Stimulated activated CD4-positive, alpha-beta T cell treated with anti-CD3 and anti-CD28 coated beads, Interleukin-12 subunit alpha, Interleukin-12 subunit beta, amount 100 ng/mL, for 48 hours (primary cell): ENCODE results near the gene TMEM135.
"Not testable (repeated sequence)": the region's sequence is repeated elsewhere in the genome, so short reads cannot be mapped to it uniquely, and the experiment has no call there.

ENCODE experiments used
- DNase-seq, 3 donors: peaks; one replicate each; pipeline ENCODE4 v3.0.0-alpha.2; 2020; ENCODE audit warnings: low read depth in 2 of 3, low spot score in 1 of 3

TMEM135 gene

DNA sequence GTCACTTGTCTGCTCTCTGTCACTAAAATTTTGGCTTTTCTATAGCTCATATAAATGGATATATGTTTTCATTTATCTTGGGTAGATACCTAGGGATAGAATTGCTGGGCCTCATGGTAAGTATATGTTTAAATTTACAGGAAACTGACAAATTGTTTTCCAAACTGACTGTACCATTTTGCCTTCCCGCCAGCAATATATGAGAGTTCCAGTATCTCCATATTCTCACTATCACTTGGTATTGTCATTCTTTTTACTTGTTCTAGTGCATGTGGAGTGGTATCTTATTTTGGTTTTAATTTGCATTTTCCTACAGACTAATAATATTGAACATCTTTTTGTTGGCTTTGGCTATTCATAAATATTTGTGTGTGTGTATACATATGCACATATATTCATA lies 101.7 kb downstream of the TMEM135 start:
- DNase-seq = no peak

DNA sequence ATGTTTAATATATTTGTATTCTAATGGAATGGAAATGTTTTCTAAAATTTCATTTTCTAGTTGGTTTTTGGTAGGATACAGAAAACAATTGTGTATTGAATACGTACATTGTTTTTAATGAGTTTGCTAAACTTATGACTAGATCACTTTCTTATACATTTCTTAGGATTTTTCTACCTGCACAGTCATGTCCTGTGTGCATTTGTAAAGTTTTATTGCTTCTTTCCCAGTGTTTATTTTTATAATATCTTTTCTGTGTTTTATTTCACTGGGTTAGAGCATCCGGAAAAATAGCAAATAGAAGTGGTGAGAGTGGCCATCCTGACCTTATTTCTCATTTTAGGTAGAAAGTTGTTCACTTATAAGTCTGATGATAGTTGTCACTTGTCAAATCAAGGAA lies 103.6 kb downstream of the TMEM135 start:
- no peak for DNase-seq

DNA sequence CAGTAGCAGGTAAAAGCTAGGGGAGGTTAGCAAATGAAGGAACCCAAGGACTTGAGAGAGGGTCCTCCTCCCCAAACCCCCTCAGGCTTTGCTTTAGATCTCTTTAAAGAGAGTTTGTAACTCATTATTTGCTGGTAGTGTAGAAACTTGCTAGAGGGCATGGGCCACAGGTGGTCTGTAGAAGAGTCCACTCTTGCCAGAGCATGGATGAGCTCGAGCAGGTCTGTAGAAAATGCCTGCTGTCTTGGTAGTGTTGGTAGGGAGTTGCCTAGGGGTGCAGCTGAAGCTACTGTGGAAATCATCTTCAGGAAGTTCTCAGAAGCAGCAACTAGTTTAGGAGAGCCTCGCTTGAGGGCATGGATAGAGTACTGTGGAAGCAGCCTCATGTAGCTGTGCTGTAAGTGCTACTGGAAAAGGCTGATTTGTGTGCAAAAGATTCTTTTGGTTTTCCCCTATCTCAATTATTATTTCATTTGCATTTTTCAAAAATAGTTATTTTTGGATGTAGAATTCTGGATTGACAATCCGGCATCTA lies 104.3 kb downstream of the TMEM135 start:
- no peak for DNase-seq

DNA sequence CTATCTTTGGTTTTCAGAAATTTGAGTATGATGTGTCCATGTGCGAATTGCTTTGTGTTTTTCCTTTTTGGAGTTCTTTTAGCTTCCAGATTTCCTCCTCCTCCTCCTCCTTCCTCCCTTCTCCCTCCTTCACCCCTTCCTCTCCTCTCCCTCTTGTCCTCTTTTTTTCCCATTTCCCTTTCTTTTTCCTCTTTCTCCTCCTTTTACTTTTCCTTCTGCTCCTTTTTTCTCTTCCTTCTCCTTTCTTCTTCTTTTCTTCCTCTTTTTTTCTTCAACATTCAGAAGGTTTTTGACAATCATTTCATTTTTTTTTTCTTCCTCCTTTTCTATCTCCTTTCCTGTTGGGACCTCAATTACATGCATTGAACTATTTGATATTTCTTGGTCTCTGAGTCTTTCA lies 104.9 kb downstream of the TMEM135 start:
- DNase-seq = no peak

DNA sequence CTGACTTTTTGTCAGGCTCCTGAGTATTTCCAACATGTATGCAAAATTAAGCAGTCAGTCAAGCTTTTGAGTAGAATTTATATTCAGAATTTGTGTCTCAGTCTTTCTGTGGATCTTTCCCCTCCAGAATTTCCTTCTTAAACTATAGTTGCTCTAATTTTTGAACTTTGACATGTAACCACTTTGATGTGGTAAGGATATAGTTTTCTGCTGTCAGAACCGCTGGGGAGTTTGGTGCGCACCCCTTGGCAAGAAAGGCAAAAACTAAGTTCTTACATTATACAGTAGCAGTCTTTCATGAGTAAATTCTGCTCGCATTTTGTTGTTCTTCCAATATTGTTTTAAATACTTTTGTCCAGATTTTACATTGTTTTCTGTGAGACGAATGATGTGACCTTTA lies 105.9 kb downstream of the TMEM135 start:
- DNase-seq = no peak

DNA sequence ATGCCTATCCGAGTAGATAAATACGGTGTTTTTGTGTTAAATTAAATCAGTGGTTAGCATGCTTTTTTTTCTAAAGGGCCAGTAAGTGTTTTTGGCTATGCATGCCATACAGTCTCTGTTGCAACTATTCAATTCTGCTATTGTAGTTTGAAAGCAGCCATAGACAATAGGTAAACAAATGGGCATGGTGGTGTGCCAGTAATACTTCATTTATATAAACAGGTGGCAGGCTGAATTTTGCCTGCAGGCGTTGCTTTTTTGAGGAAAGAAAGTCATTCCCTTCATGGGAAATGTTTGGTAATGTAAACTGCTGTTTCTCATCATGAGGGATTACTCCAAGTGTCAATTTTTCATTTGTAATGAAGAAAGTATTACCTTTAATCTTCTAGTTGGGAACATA lies 106.5 kb downstream of the TMEM135 start:
- DNase-seq = no peak

DNA sequence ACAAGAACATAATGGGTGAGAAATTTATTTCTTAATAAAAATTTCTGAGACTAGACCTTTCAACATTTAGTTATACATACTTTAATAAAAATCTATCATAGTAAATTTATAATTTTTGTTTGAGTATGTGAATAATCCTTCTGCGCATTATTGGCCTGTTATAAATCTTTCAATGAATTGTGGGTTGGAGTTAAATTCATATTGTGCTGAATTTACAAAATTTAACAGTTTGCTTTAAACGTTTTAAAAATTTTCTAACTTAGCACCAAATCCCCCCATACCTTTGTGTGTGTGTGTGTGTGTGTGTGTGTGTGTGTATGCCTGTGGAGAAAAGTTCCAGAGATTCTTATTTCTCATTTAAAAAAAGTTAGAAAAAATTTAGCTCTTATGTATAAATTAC lies 111.0 kb downstream of the TMEM135 start:
- no peak for DNase-seq

DNA sequence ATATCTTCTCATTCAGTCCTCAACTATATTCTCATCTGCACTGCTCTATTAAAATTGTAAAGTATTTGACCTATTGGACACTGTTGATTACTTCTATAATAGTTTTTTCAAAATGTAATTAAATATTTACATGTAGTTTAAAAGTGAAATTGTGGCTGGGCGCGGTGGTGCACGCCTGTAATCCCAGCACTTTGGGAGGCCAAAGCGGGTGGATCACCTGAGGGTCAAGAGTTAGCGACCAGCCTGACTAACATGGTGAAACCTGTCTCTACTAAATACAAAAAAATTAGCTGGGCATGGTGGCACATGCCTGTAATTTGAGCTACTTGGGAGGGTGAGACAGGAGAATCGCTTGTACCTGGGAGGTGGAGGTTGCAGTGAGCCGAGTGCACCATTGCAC lies 112.0 kb downstream of the TMEM135 start:
- DNase-seq = not testable (repeated sequence)

DNA sequence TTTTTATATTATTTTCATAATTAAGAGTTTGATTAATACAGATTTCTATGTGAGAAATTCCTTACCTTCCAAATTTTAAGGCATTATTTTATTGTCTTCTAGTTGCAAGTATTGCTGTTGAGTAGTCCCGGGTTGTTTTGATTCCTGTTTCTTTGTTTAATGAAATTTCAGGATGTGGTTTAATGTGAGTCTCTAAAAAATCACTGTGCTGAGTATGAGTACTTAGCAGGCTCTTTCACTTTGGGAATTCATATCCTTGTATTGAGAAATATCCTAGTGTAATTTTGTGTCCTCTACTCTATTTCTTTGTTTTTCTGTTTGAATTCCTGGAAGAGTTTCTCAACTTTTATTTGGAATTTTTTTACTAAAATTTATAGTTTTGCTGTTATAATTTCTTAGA lies 113.2 kb downstream of the TMEM135 start:
- no peak for DNase-seq

DNA sequence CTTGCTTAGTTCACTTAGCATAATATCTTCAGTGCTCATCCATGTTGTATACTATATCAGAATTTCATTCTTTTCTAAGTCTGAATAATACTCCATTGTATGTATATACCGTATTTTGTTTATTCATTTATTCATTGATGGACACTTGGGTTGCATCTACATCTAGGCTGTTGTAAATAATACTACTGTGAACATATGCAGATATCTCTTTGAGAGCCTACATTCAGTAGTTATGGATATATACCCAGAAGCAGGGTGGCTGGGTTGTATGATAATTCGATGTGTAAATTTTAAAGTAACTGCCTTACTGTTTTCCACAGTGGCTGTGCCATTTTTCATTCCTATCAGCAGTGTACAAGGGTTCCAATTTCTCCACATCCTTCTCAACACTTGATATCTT lies 116.5 kb downstream of the TMEM135 start:
- DNase-seq = no peak

DNA sequence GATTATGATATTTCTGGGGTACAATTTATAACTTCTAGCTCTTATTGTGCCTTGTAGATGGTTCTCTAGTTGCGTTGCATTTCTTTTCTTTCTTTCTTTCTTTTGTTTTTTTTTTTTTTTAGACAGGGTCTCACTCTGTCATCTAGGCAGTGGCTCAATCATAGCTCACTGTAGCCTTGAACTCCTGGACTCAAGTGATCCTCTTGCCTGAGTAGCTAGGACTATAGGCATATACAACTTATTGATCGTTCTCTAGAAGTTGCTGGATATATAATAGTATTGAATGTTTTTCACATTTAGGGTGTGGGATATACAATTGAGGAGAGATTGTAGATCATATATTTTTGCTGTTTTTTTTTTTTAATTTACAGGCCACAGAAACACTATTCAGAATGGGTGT lies 119.2 kb downstream of the TMEM135 start:
- DNase-seq = no peak

DNA sequence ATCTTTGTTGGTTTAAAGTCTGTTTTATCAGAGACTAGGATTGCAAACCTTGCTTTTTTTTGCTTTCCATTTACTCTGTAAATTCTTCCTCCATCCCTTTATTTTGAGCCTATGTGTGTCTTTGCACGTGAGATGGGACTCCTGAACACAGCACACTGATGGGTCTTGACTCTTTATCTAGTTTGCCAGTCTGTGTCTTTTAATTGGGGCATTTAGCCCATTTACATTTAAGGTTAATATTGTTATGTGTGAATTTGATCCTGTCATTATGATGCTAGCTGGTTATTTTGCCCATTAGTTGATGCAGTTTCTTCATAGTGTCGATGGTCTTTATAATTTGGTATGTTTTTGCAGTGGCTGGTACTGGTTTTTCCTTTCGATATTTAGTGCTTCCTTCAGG lies 131.3 kb downstream of the TMEM135 start:
- not testable (repeated sequence) for DNase-seq

DNA sequence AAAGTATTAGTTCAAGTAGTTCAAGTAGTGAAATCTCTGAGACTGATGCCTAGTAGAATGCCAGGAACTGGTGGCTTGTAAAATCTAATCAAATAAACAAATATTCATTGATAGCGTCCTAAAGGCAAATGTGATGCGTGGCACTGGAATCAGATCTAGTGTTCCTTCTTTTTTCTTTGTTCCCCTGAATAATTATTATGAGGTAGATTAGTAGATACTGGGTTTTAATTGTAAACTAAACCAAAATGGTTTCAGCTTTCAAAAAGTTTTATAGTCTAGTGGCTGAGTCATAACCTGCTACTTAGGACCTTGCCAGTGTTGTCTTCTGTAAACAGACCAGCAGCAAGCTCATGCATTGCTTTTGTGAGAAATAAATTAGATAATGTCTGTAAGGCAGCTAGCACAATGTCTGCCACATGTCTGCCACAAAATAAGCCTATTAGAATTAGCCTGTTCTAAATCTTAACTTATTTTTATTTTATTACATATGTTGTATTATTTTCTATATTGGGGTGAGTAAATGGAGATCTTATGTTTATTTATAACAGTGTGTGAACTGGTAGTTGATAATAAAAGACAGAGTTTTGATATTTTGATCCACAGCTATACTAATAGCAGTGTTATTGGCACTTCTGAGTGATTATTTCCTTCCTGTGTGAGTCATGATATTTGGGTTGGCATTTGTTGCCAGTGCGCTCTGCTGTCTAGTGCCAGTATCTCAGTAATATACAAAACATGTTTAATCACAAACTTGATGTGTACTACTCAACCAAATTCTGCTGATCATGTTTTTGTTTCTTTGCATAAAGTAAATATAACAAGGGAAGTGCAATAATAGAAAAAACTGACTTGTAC lies 135.7 kb downstream of the TMEM135 start:
- no peak for DNase-seq

DNA sequence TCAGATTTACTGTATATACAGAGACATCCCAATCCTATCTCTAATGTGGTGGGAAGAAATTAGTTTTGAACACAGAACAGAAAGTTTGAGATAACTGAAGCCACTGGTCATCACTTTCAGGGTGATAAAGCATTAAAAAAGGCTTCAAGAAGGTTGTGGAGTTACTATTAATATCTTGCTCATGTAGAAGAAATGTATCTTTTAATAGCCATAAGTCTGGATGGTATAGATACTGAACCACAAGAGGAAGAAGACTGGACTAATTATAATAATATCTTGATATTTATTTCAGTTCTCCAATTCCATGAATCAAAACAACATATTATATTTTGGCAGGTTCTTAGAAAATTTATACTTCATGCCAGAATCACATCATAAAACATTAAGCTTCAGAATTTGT lies 137.1 kb downstream of the TMEM135 start:
- DNase-seq = no peak

DNA sequence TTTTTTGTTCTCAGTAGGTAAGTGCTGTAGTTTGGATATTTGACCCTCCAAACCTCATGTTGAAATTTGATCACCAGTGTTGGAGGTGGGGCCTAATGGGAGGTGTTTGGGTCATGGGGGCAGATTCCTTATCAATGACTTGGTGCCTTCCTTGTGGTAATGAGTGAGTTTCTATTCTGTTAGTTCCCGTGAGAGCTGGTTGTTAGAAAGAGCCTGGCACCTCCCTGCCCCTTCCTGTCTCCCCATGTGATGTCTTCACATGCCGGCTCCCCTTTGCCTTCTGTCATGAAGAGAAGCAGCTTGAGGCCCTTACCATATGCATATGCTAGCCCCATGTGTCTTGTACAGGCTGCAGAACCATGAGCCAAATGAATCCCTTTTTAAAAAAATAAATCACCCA lies 138.3 kb downstream of the TMEM135 start:
- no peak for DNase-seq

DNA sequence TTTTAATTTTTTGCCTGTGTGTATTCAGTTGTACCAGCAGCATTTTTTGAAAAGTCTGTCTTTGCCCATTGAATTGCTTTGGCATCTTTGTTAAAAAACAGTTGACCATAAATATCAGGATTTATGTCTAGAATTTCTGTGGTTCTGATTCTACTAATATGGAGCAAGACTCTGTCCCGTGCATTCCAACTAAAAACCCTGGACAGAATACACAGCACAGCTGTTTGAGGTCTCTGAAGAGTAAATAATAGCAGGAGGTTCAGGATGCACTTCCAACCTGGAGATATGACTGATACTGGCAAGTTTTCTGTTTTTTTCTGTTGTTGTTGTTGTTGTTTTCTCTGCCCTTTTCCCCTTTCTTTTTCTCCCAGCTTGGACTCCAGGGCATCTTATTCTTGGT lies 141.9 kb downstream of the TMEM135 start:
- no peak for DNase-seq

DNA sequence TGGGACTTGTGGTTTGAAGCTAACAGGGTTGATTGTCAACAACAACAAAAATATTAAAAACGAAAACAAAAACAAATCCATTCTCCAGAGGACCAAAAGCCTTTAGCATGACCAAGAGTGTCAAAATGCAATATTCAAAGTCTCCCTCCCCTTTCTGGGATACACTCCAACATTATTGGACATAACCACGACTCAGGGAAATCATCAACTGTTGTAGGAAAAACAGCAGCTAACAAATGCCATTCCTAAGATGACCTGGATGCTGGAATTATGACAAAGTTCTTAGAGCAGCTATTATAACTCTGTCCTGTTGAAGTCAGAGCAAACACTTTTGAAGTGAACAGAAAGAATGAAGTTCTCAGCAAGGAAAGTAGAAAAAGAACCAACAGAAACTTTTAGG lies 143.0 kb downstream of the TMEM135 start:
- no peak for DNase-seq

DNA sequence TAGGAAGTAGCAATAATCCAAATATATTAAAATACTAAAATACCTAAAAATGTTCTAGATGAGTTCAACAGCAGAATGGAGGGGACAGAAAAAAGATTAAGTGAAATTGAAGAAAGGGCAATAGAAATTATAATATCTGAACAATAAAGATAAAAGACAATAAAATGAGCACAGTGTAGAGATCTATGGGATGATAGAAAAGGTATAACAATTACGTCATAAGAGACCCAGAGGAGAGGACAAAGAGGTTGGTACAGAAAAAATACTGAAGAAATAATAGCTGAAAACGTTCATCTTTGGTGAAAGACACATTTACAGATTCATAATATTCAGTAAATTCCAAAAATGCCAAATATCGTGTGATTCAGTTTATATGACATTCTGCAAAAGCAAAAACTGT lies 143.4 kb downstream of the TMEM135 start:
- DNase-seq = no peak

DNA sequence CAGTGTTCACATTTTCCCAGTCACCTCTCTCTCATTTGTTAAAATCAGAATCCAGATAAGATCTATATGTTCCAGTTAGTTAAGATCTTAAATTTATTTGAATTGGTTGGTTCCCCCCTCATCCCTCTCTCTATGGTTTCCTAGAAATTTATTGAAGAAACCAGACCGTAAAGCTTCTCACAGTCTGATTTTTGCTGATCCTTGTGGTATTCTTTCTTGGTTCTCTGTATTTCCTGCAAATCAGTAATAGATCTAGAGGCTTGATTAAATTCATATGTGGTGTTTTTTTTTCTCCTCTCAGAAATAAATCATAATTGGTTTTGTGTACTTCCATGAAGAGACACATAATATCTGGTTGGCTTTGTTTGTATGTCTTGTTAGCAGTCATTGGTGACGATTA lies 147.5 kb downstream of the TMEM135 start:
- DNase-seq = no peak

DNA sequence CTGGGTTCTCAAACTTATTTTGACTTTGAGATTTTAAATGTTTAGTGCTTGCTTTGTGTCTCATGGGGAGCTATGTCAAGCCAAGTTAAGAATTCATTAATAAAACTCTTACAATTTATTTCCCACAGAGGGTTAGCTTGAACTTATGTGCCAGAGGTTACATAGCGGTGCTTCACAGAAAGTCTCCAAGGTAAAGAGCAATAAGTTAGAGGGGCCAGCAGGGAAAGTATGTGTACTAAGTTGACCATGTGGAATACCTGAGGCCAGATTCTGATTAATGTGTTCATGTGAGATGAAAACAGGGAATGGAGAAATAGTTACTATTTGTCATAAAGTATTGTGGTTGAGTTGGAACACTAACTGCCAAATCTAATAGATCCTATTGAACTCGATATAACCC lies 149.3 kb downstream of the TMEM135 start:
- DNase-seq = no peak

DNA sequence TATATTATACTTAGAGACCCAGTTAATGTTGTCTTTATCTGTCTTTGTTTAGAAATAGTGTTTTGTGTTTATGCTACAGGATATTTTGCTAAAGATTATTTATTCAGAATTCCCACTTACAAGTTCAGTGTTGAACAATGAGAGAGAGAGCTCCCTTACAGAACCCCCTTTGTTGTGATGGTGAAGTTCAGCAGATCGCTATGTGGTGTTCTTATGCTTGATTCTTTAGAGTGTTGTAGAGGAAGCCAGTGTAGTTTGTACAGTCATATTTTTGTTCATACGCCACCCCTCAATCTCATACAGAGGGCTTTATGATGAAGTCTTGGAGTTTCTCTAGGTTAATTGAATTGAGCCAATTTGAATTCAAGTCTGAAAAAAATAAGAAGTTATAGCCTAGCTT lies 150.2 kb downstream of the TMEM135 start:
- DNase-seq = no peak

DNA sequence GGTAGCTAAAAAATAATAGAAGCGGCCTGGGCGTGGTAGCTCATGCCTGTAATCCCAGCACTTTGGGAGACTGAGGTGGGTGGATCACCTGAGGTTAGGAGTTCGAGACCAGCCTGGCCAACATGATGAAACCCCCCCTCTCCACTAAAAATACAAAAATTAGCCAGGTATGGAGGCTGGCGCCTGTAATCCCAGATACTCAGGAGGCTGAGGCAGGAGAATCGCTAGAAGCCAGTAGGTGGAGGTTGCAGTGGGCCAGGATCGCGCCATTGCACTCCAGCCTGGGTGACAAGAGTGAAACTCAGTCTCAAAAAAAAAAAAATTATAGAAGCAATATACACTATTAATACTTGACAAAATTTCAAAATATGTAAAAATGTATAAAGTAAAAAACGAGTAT lies 150.7 kb downstream of the TMEM135 start:
- not testable (repeated sequence) for DNase-seq

DNA sequence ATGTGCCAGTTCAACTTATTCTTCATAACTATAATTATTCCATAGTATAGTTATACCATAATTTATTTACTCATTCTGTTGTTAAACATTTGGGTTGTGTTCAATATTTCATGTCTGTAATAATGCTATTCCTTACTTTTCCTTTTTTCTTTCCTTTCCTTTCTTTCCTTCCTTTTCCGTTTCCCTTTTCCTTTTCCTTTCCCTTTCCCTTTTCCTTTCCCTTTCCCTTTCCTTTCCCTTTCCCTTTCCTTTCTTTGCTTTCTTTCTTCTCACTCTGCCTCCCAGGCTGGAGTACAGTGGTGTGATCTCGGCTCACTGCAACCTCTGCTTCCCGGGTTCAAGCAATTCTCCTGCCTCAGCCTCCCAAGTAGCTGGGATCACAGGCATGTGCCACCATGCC lies 151.2 kb downstream of the TMEM135 start:
- DNase-seq = not testable (repeated sequence)
